ENCODE results near the gene OR1E2.
"Not testable (repeated sequence)": the region's sequence is repeated elsewhere in the genome, so short reads cannot be mapped to it uniquely, and the experiment has no call there.

OR1E2 gene

DNA sequence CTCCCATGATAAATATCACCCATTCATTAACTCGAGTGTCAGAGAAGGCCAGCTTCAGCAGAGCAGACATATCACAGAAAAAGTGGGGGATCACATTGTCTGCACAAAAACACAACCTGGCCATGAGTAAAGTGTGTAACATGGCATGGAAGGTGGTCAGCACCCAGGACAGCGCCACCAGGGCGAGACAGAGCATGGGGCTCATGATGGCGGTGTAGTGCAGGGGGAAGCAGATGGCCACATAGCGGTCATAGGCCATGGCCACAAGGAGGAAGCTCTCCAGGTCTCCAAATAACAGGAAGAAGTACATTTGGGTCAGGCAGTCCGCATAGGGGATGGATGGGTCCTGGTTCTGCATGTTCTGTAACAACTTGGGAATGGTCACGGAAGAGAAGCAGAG lies 35.8 kb downstream of the OR1E2 start:
- DNase-seq, result not testable (repeated sequence)

DNA sequence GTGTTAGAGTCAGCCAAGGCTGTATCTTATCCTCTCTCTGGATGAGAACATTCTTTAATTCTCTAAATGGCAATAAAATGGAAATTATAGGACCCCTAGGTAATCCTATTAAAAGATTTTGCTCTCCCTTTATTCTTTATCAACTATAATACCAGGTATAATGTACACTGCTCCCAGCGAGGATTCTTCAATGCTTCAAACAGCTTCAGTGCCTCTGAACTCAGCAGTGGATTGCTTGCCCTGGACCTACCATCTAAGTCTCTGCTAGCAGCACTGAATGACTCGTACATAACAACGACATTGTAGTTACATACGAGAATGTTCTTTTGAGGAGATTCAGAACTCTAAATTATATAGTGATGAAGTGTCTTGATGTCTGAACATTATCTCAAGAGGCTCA lies 43.9 kb downstream of the OR1E2 start:
- DNase-seq, result no peak

DNA sequence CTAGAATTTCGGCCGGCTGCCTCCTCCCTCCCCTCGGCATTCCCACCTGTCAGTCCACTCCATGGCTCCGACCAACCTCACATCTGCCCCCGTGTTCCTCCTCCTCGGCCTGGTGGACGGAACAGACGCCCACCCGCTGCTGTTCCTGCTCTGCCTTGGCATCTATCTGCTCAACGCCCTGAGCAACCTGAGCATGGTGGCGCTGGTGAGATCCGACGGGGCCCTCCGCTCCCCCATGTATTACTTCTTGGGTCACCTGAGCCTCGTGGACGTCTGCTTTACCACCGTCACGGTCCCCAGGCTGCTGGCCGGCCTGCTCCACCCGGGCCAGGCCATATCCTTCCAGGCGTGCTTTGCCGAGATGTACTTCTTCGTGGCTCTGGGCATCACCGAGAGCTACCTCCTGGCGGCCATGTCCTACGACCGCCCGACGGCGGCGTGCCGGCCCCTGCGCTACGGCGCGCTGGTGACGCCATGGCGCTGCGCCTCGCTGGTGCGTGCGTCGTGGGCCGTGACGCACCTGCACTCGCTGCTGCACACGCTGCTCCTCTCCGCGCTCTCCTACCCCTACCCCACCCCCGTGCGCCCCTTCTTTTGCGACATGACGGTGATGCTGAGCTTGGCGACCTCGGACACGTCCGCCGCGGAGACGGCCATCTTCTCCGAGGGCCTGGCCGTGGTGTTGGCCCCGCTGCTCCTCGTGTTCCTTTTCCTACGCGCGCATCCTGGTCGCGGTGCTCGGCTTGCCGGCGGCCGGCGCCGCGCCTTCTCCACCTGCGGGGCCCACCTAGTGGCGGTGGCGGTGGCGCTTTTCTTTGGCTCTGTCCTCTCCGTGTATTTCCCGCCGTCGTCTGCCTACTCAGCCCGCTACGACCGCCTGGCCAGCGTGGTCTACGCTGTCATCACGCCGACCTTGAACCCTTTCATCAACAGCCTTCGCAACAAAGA lies 47.5 kb downstream of the OR1E2 start, which contains the start of gene OR3A2:
Gene OR3A2 (minus strand): TSS at position 440 of the 948 bp plus-strand sequence.
- DNase-seq, result no peak

Data from NCI-H1092 treated with DMSO at 0.1 percent for 48 hours (cell line).